AG09309 (cell line): ENCODE results near the gene CROT.

Experiments
- DNase-seq: peaks from one replicate; pipeline ENCODE4 v3.0.0-alpha.2; 2010; ENCODE audit warnings: low read depth
- H3K4me3 ChIP-seq: 2 replicates; pipeline ENCODE4 v1.5.1; 2011; ENCODE audit warnings: mild to moderate bottlenecking, low read depth, low read length, moderate library complexity; ENCODE audit not compliant: control insufficient read depth
- TF ChIP-seq, protein P1 (sequence below): IDR thresholded peaks from 2 replicates; pipeline ENCODE4 v1.5.1; 2011; ENCODE audit warnings: mild to moderate bottlenecking, low read depth, low read length, inconsistent platforms; ENCODE audit not compliant: insufficient read depth, control insufficient read depth; ENCODE audit errors: missing control alignments

The CROT gene

DNA sequence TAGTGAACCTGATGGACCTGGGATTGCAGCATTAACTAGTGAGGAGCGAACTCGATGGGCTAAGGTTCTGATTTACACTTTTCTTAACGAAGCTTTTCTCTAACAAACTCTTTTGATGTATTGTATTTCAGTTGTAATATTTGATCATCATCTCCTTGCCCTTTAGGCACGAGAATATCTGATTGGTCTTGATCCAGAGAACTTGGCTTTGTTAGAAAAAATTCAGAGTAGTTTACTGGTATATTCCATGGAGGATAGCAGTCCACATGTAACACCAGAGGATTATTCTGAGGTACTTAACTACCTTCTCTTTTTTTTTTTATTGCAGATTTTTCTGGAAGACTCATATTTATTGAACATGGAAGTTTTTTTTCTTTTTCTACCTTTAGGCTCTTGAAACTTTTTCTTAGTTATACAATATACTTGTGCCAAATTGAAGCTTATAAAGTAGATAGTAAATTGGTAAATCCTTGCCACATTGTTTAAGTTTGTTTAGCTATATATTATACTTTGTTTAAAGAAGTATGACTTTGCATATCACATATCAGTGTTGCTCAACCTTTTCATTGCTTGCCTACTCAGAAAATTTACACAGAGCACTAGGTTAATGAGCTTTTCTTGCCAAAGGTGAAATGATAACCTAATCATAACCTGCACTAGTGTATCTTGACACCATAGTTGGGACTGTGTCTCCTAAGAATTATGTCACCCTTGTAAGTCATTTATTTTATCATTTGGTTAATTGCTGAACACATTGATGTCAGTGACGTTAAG is 30.4 kb downstream of the CROT start:
- no peak for DNase-seq
- TF ChIP-seq, protein P1, sequence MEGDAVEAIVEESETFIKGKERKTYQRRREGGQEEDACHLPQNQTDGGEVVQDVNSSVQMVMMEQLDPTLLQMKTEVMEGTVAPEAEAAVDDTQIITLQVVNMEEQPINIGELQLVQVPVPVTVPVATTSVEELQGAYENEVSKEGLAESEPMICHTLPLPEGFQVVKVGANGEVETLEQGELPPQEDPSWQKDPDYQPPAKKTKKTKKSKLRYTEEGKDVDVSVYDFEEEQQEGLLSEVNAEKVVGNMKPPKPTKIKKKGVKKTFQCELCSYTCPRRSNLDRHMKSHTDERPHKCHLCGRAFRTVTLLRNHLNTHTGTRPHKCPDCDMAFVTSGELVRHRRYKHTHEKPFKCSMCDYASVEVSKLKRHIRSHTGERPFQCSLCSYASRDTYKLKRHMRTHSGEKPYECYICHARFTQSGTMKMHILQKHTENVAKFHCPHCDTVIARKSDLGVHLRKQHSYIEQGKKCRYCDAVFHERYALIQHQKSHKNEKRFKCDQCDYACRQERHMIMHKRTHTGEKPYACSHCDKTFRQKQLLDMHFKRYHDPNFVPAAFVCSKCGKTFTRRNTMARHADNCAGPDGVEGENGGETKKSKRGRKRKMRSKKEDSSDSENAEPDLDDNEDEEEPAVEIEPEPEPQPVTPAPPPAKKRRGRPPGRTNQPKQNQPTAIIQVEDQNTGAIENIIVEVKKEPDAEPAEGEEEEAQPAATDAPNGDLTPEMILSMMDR: no peak
- H3K4me3 ChIP-seq: no peak overlapping the region

DNA sequence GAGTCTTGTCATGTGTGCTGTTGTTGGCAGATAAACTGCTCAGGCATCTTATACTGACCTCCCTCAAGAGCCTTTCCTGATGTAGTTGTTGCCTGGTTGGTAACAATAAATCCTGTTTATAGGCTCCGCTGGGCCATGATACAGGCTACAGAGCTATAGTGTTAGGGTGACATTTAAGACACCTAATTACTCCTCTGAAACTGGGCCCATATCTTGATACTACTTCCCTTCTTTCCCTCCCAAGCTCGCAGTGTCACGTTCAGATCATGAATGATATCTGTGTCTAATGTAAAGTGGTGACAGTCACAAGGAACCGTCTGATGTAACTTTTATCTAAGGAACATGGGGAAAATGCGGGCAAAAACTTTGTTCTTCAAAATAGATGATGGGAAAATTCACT is 35.4 kb downstream of the CROT start:
- TF ChIP-seq, protein P1: no peak

DNA sequence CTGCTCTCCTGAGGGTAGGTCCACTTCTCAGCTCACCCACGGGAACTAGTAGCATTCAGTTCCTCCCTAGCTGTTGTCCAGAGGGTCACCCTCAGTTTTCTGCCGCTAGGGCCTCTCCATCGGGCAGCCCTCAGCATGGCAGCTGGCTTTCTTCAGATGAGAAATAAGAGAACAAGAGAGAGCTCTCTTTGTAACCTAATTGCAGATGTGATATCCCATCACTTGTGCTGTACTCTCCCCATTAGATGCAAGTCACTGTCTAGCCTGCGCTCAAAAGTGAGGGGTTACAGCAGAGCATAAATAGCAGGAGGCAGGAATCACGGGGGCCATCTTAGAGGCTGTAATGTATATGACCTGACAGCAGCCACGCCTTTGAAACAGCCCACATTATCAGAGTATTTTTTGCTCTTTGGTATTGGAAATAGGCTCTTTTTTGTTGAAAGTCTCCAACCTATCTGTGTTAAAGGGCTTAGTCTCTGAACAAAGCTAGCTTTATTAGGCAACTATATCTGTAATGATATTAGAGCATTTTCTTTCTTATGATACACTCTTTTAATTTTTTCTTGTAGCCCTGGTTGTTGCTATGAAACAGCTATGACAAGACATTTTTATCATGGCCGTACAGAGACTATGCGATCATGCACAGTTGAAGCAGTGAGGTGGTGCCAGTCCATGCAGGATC is 45.7 kb downstream of the CROT start:
- TF ChIP-seq, protein P1: no peak
- no peak for DNase-seq
- no peak overlapping the region for H3K4me3 ChIP-seq

More for the DNA sequence above, 35.4 kb downstream of the CROT start:
- no peak overlapping the region for H3K4me3 ChIP-seq
- no peak for DNase-seq

DNA sequence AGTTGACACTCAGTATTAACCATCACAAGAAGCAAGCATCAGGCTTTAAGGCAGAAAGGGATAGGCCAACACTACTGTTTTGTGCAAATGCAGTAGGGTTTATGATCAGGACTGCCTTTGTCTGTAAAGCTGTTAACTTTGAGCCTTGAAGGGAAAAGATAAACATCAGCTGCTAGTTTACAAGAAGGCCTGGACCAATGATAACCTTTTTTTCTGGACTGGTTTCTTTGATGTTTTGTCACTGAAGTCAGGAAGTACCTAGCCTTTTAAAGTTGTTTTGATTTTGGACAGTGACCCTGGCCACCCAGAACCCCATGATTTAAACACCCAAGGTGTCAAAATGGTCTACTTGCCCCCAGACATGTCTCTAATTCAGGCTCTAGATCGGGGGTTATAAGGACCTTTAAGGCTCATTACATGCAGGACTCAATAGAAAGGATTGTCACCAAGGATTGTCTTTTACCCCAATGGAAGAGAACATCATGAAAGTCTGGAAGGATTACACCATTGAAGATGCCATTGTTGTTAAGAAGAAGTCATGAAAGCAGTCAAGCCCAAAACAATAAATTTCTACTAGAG is 50.1 kb downstream of the CROT start:
- TF ChIP-seq, protein P1: no peak
- no peak overlapping the region for H3K4me3 ChIP-seq
- no peak for DNase-seq

DNA sequence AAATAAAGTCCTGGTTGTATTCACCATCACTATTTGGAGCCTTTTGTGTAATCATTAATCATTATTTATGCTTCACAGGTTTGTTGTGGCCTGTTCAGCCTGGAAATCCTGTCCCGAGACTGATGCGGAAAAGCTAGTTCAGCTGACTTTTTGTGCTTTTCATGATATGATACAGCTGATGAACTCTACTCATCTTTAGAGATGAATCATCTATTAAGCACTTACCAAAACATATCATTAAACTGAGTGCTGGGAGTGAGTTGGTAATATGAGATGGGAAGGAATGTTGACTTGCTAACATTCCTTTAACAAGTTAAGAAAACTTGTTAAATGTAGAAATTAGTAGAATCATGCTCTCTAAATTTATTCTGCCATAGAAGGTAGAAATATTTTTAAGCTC is 53.0 kb downstream of the CROT start:
- DNase-seq: no peak
- no peak overlapping the region for H3K4me3 ChIP-seq
- TF ChIP-seq, protein P1: no peak

DNA sequence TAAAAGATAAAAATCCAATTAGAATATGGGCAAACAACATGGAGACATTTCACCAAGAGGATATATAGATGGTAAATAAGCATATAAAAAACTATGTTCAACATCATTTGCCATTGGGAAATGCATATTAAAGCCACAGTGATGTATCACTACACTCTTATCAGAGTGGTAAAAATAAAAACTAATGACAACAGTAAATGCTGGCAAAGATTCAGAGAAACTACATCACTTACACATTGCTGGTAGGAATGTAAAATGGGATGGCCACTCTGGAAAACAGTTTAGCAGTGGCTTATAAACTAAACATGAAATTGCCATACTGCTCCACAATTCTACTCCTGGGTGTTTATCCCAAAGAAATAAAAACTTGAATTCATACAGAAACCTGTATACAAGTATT is 59.2 kb downstream of the CROT start:
- no peak overlapping the region for H3K4me3 ChIP-seq
- TF ChIP-seq, protein P1: no peak
- no peak for DNase-seq
